ENCODE results near the gene WDR83.
A peak's percentile ranks its signal among the peaks of the same experiment; 100 is the strongest.
"Not testable (repeated sequence)": the region's sequence is repeated elsewhere in the genome, so short reads cannot be mapped to it uniquely, and the experiment has no call there.

The WDR83 gene

GRCh38 chr19:12711187-12711586 lies 44.6 kb downstream of the WDR83 start:
- no peak for DNase-seq (ENCODE audit: low read depth in 1 of 2, low spot score in 1 of 2)

GRCh38 chr19:12712077-12712476 lies 45.5 kb downstream of the WDR83 start:
- DNase-seq (ENCODE audit: low read depth in 1 of 2, low spot score in 1 of 2), result not testable (repeated sequence)

GRCh38 chr19:12713304-12713703 lies 46.7 kb downstream of the WDR83 start:
- not testable (repeated sequence) for DNase-seq (ENCODE audit: low read depth in 1 of 2, low spot score in 1 of 2)

- DNase-seq (ENCODE audit: low read depth in 1 of 2, low spot score in 1 of 2), result no peak
Observed at GRCh38 chr19:12715102-12715501, 48.5 kb downstream of the WDR83 start.

GRCh38 chr19:12715929-12716328 lies 49.3 kb downstream of the WDR83 start:
- DNase-seq (ENCODE audit: low read depth in 1 of 2, low spot score in 1 of 2), result no peak

- DNase-seq (ENCODE audit: low read depth in 1 of 2, low spot score in 1 of 2), result no peak
Observed at GRCh38 chr19:12720296-12720695, 53.7 kb downstream of the WDR83 start.

GRCh38 chr19:12720851-12721655 lies 54.4 kb downstream of the WDR83 start:
- no peak for DNase-seq (ENCODE audit: low read depth in 1 of 2, low spot score in 1 of 2)

- DNase-seq (ENCODE audit: low read depth in 1 of 2, low spot score in 1 of 2), result peak; percentile 20 to 30
Observed at GRCh38 chr19:12721656-12722565, 55.3 kb downstream of the WDR83 start.

GRCh38 chr19:12722566-12723380 lies 56.2 kb downstream of the WDR83 start:
- DNase-seq (ENCODE audit: low read depth in 1 of 2, low spot score in 1 of 2), result peak; percentile 76 to 84

GRCh38 chr19:12723381-12723640 lies 56.7 kb downstream of the WDR83 start:
- no peak for DNase-seq (ENCODE audit: low read depth in 1 of 2, low spot score in 1 of 2)

GRCh38 chr19:12723641-12724426 lies 57.2 kb downstream of the WDR83 start, which contains the start of gene TNPO2:
TNPO2 (minus strand) TSS chr19:12723932; CDS start chr19:12720977, 2,955 bp downstream.
- peak; percentile 38 to 56 for DNase-seq (ENCODE audit: low read depth in 1 of 2, low spot score in 1 of 2)
